AML-193 (cell line): ENCODE results near the gene ZNF672.

Experiments used
- DNase-seq, 2 experiments: peaks; one replicate each; lab custom pipeline; 2025; lab: John Stamatoyannopoulos, UW

ZNF672 gene

DNA sequence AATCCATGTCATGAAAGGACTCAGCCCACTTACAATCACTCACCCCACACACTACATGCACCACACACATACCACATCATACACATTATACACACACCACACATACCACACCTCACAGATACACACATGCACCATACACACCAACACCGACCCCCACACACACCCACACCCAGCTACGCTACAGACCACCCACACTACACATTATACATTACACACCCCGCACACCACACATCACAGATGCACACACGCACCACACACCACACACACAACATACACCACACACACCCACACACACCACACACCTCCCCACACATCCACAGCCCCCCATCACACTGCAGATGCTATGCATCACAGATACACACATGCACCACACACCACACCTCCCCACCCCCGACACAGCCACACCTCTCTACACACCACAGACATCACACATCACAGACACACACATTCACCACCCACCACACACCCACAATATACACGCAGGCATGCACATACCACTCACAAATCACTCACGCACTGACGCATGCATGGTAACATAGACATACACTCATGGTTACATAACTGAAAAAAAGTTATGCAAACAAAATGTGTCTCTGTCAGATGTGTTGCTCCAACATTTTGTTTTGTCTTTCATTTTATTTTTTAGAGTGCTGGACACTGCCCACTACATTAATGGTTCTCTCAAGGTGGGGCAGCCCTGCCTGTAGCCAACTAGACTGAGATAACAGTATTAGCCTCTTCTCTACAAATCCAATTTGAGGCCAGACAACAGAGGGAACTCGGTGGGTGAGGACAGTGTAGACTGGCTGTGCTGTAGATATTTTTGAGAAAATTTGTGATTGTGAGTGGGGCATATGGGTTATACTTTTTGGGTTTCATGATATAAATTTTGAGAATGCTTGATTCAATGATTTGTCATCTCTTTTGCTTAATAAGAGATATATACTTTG, 52.8 kb downstream of the ZNF672 start:
- DNase-seq: no peak

GRCh38 chr1:248891758-248892157, 53.7 kb downstream of the ZNF672 start:
- DNase-seq: no peak

DNA sequence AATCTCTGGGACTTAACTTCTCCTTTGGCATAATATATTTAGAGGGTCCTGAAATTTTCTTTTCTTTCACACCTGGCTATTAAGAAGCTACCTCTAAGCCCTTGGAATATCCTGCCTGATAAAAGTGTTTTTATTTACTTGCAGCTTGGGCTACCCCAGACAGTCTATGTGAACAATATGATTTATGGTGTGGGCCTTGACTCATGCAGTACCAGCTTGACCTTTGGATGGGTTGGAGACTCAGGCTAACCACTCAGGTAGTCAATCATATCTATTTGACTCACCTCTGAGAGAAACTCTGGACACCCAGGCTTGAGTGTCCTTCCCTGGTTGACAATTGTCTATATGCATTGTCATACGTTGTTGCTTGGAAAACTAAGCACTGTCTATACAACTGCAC, 54.6 kb downstream of the ZNF672 start:
- DNase-seq: no peak

GRCh38 chr1:248894837-248895236, 56.8 kb downstream of the ZNF672 start:
- no peak for DNase-seq

GRCh38 chr1:248897412-248898337, 59.7 kb downstream of the ZNF672 start:
- no peak for DNase-seq
